Tibial nerve (tissue), 4 donors: ENCODE measurements around the gene USP9X. TPM values are rescaled to one million over a fixed set of nuclear protein-coding genes. Genes with fewer than 3 reads are reported as not detected.

Experiments
- DNase-seq, 2 donors: peaks; one replicate each; pipeline ENCODE4 v3.0.0-alpha.2; 2019; ENCODE audit warnings: low spot score in 2 of 2
- H3K27ac ChIP-seq, 4 donors: fragments of 200-600 bp; sonication (generic) in 3 of 4; one replicate each; pipeline ENCODE4 v1.5.1; 2017 to 2019; ENCODE audit warnings: mild to moderate bottlenecking in 1 of 4
- H3K27me3 ChIP-seq, 2 donors: fragments of 200-600 bp; sonication (generic) in 1 of 2; one replicate each; pipeline versions ENCODE4 v1.5.1 to v1.6.0; 2017 to 2019
- H3K36me3 ChIP-seq, 3 donors: fragments of 200-600 bp; sonication (generic); one replicate each; pipeline ENCODE4 v1.5.1; 2018 to 2019
- H3K4me1 ChIP-seq, 4 donors: fragments of 200-600 bp; sonication (generic) in 3 of 4; one replicate each; pipeline ENCODE4 v1.5.1; 2017 to 2019
- H3K4me3 ChIP-seq, 4 donors: fragments of 200-600 bp; sonication (generic) in 3 of 4; one replicate each; pipeline ENCODE4 v1.5.1; 2017 to 2019; ENCODE audit warnings: mild to moderate bottlenecking in 1 of 4, moderate library complexity in 1 of 4
- H3K9me3 ChIP-seq, 4 donors: fragments of 200-600 bp; sonication (generic) in 3 of 4; one replicate each; pipeline ENCODE4 v1.5.1; 2017 to 2019
- CTCF ChIP-seq, 5 experiments: fragments of 200-600 bp in 3 of 5; fragments of 450-650 bp in 2 of 5; sonication (generic) in 3 of 5; IDR thresholded peaks; one replicate each; pipeline ENCODE4 v1.5.1; 2016 to 2019; ENCODE audit warnings: antibody characterized with exemption in 5 of 5, mild to moderate bottlenecking in 3 of 5, moderate library complexity in 2 of 5
- EP300 ChIP-seq, 2 donors: sonication (generic); formaldehyde crosslinking; IDR thresholded peaks; one replicate each; pipeline ENCODE4 v1.6.1; 2017; ENCODE audit warnings: antibody characterized with exemption in 2 of 2, mild to moderate bottlenecking in 1 of 2
- POLR2A ChIP-seq, 2 donors: fragments of 450-650 bp; IDR thresholded peaks; one replicate each; pipeline ENCODE4 v1.6.1; 2017; ENCODE audit warnings: antibody characterized with exemption in 2 of 2, mild to moderate bottlenecking in 2 of 2, moderate library complexity in 2 of 2
- WGBS, 2 donors: methylation state at CpG; one replicate each; pipeline ENCODE4 v1.1.5; 2018; 5-methylcytosine and 5-hydroxymethylcytosine counted together
- total RNA-seq, 4 donors: library from RNA; depleted of rRNA; stranded (reverse); fragments of >200 nt; gene quantifications; one replicate each; pipeline ENCODE4 v1.1.0, GENCODE V29; 2016

The USP9X gene
- total RNA-seq, 4 donors from 2014 or later, result 83.1 to 101 (median 97.2) TPM

GRCh38 chrX:41043674-41044345 lies 41.4 kb upstream of the USP9X start:
- DNase-seq, result no peak
- Histone ChIP-seq H3K4me3 (no peak overlapping the region), H3K27me3 (peaks cover 0 to 9% of the 10 kb centered on the region in 2 donors), H3K27ac (no peak overlapping the region), H3K36me3 (no peaks in the 10 kb centered on the region), H3K4me1 (peaks cover 0 to 4% (median 0%) of the 10 kb centered on the region in 4 donors), H3K9me3 (no peaks in the 10 kb centered on the region)
- TF ChIP-seq CTCF (IDR thresholded peaks at IDR 0.05) (no peak), EP300 (IDR thresholded peaks at IDR 0.05) (no peak), POLR2A (IDR thresholded peaks at IDR 0.05) (no peak)
- WGBS, 2 donors, result 75 to 80% methylated on average over 6 of the region's 6 CpGs

GRCh38 chrX:41045960-41046567 lies 39.2 kb upstream of the USP9X start:
- Histone ChIP-seq H3K4me1 (peaks cover 0 to 4% (median 0%) of the 10 kb centered on the region in 4 donors), H3K4me3 (no peak overlapping the region), H3K9me3 (no peaks in the 10 kb centered on the region), H3K27me3 (peaks cover 0 to 12% of the 10 kb centered on the region in 2 donors), H3K27ac (peak overlapping the region in 2 of 4 donors; percentile 56), H3K36me3 (no peaks in the 10 kb centered on the region)
- WGBS, 2 donors, result 32 to 44% methylated on average over 3 of the region's 3 CpGs
- DNase-seq, result peak in 1 of 2 donors; percentile 53
- TF ChIP-seq CTCF (IDR thresholded peaks at IDR 0.05) (no peak), EP300 (IDR thresholded peaks at IDR 0.05) (peak in 1 of 2 donors; percentile 74), POLR2A (IDR thresholded peaks at IDR 0.05) (no peak)

GRCh38 chrX:41047878-41048534 lies 37.2 kb upstream of the USP9X start:
- no peaks in the 10 kb centered on the region for H3K36me3 ChIP-seq
- WGBS, 2 donors, result 63 to 64% methylated on average over 4 to 8 of the region's 8 CpGs
- H3K4me3 ChIP-seq, result no peak overlapping the region
- peaks cover 0 to 12% of the 10 kb centered on the region in 2 donors for H3K27me3 ChIP-seq
- no peak for DNase-seq
- no peaks in the 10 kb centered on the region for H3K9me3 ChIP-seq
- peaks cover 0 to 4% (median 0%) of the 10 kb centered on the region in 4 donors for H3K4me1 ChIP-seq
- H3K27ac ChIP-seq, result peak overlapping the region in 2 of 4 donors; percentile 56
- TF ChIP-seq POLR2A (IDR thresholded peaks at IDR 0.05) (no peak), EP300 (IDR thresholded peaks at IDR 0.05) (no peak), CTCF (IDR thresholded peaks at IDR 0.05) (no peak)

- TF ChIP-seq POLR2A (IDR thresholded peaks at IDR 0.05) (no peak), CTCF (IDR thresholded peaks at IDR 0.05) (no peak), EP300 (IDR thresholded peaks at IDR 0.05) (no peak)
- no peak for DNase-seq
- Histone ChIP-seq H3K27me3 (peaks cover 0 to 12% of the 10 kb centered on the region in 2 donors), H3K27ac (no peak overlapping the region), H3K36me3 (no peaks in the 10 kb centered on the region), H3K4me3 (no peak overlapping the region), H3K9me3 (no peaks in the 10 kb centered on the region), H3K4me1 (peaks cover 0 to 4% (median 0%) of the 10 kb centered on the region in 4 donors)
- WGBS, 2 donors, result 94% methylated on average over 1 of the region's 1 CpG
Measured at GRCh38 chrX:41050359-41050758, 34.9 kb upstream of the USP9X start.

- TF ChIP-seq CTCF (IDR thresholded peaks at IDR 0.05) (no peak), POLR2A (IDR thresholded peaks at IDR 0.05) (no peak), EP300 (IDR thresholded peaks at IDR 0.05) (no peak)
Measured at GRCh38 chrX:41051288-41051687, 34.0 kb upstream of the USP9X start.

More at GRCh38 chrX:41051288-41051687, 34.0 kb upstream of the USP9X start:
- Histone ChIP-seq H3K4me3 (no peak overlapping the region), H3K27ac (no peak overlapping the region), H3K27me3 (peaks cover 0 to 20% of the 10 kb centered on the region in 2 donors), H3K9me3 (no peaks in the 10 kb centered on the region), H3K36me3 (no peaks in the 10 kb centered on the region), H3K4me1 (peaks cover 0 to under 1% (median 0%) of the 10 kb centered on the region in 4 donors)
- WGBS, 2 donors, result 98 to 100% methylated on average over 1 of the region's 1 CpG
- no peak for DNase-seq
